Skin epidermis (tissue), 12 donors: ENCODE measurements around the gene SPC24.
A peak's percentile ranks its signal among the peaks of the same experiment; 100 is the strongest.
"Not testable (repeated sequence)": the region's sequence is repeated elsewhere in the genome, so short reads cannot be mapped to it uniquely, and the experiment has no call there.

ENCODE experiments used
- H3K27ac ChIP-seq, 21 experiments: fragments of 200-600 bp; sonication (generic) in 11 of 21; one replicate each; pipeline ENCODE4 v1.5.0; 2020; ENCODE audit warnings: mild to moderate bottlenecking in 3 of 21, inconsistent platforms in 2 of 21, moderate library complexity in 2 of 21
- H3K4me3 ChIP-seq, 7 experiments: fragments of 200-600 bp; sonication (generic) in 2 of 7; one replicate each; pipeline ENCODE4 v1.5.0; 2020; ENCODE audit warnings: inconsistent platforms in 2 of 7, mild to moderate bottlenecking in 2 of 7, moderate library complexity in 1 of 7

SPC24 gene

GRCh38 chr19:11138601-11139300, 16.8 kb downstream of the SPC24 start:
- H3K27ac ChIP-seq, result peak overlapping the region; percentile 16 to 88 (median 77)
- H3K4me3 ChIP-seq, result no peak overlapping the region

GRCh38 chr19:11137542-11138384, 17.8 kb downstream of the SPC24 start:
- Histone ChIP-seq H3K27ac (peak overlapping the region in 20 of 21 experiments; percentile 53 to 88 (median 76)), H3K4me3 (peak overlapping the region in 5 of 7 experiments; percentile 7 to 31 (median 21))

GRCh38 chr19:11136400-11137101, 19.0 kb downstream of the SPC24 start:
- Histone ChIP-seq H3K4me3 (no peak overlapping the region), H3K27ac (peak overlapping the region in 5 of 21 experiments; percentile 8 to 79 (median 42))

- no peak overlapping the region for H3K4me3 ChIP-seq
- H3K27ac ChIP-seq, result peak overlapping the region in 3 of 21 experiments; percentile 29 to 69 (median 34)
These were observed 24.1 kb downstream of the SPC24 start for GRCh38 chr19:11131471-11131870.

GRCh38 chr19:11130824-11131455, 24.6 kb downstream of the SPC24 start:
- H3K4me3 ChIP-seq, result no peak overlapping the region
- peak overlapping the region in 5 of 21 experiments; percentile 16 to 69 (median 34) for H3K27ac ChIP-seq

GRCh38 chr19:11127905-11128304, 27.7 kb downstream of the SPC24 start:
- H3K4me3 ChIP-seq, result no peak overlapping the region
- no peak overlapping the region for H3K27ac ChIP-seq

- Histone ChIP-seq H3K4me3 (no peak overlapping the region), H3K27ac (no peak overlapping the region)
These were observed 29.4 kb downstream of the SPC24 start for GRCh38 chr19:11125994-11126685.

- H3K4me3 ChIP-seq, H3K27ac ChIP-seq: not testable (repeated sequence)
These were observed 31.4 kb downstream of the SPC24 start for GRCh38 chr19:11124157-11124556.

- no peak overlapping the region for H3K4me3 ChIP-seq
- H3K27ac ChIP-seq, result no peak overlapping the region
These were observed 32.5 kb downstream of the SPC24 start for GRCh38 chr19:11123114-11123513.

GRCh38 chr19:11121963-11122362, 33.6 kb downstream of the SPC24 start:
- not testable (repeated sequence) for H3K27ac ChIP-seq, H3K4me3 ChIP-seq

GRCh38 chr19:11116507-11116906, 39.1 kb downstream of the SPC24 start:
- no peak overlapping the region for H3K27ac ChIP-seq
- no peak overlapping the region for H3K4me3 ChIP-seq

GRCh38 chr19:11115895-11116446, 39.6 kb downstream of the SPC24 start:
- Histone ChIP-seq H3K4me3 (no peak overlapping the region), H3K27ac (no peak overlapping the region)

- Histone ChIP-seq H3K27ac (no peak overlapping the region), H3K4me3 (no peak overlapping the region)
These were observed 40.5 kb downstream of the SPC24 start for GRCh38 chr19:11115042-11115441.

- H3K4me3 ChIP-seq, result no peak overlapping the region
- no peak overlapping the region for H3K27ac ChIP-seq
These were observed 42.4 kb downstream of the SPC24 start for GRCh38 chr19:11113140-11113708.

- H3K4me3 ChIP-seq, result no peak overlapping the region
- no peak overlapping the region for H3K27ac ChIP-seq
These were observed 43.8 kb downstream of the SPC24 start for GRCh38 chr19:11111771-11112144.

GRCh38 chr19:11111117-11111770, 44.3 kb downstream of the SPC24 start:
- H3K4me3 ChIP-seq, result no peak overlapping the region
- H3K27ac ChIP-seq, result no peak overlapping the region

- H3K4me3 ChIP-seq, result no peak overlapping the region
- no peak overlapping the region for H3K27ac ChIP-seq
These were observed 46.8 kb downstream of the SPC24 start for GRCh38 chr19:11108746-11109145.

GRCh38 chr19:11106477-11106876, 49.1 kb downstream of the SPC24 start:
- no peak overlapping the region for H3K27ac ChIP-seq
- no peak overlapping the region for H3K4me3 ChIP-seq
